Peyer's patch (tissue), 4 donors: ENCODE measurements around the gene LCN9. TPM values are rescaled to one million over a fixed set of nuclear protein-coding genes. Genes with fewer than 3 reads are reported as not detected.

Source experiments
- DNase-seq, 3 donors: peaks; one replicate each; pipeline ENCODE4 v3.0.0-alpha.2; 2017 to 2019
- H3K27ac ChIP-seq, 4 donors: fragments of 200-600 bp; sonication (generic); one replicate each; pipeline ENCODE4 v1.5.1; 2016 to 2019
- H3K27me3 ChIP-seq, 2 donors: fragments of 200-600 bp; sonication (generic); one replicate each; pipeline ENCODE4 v1.5.1; 2019
- H3K36me3 ChIP-seq, 3 donors: fragments of 200-600 bp; sonication (generic); one replicate each; pipeline ENCODE4 v1.5.1; 2016 to 2019
- H3K4me1 ChIP-seq, 4 donors: fragments of 200-600 bp; sonication (generic); one replicate each; pipeline ENCODE4 v1.5.1; 2016 to 2019
- H3K4me3 ChIP-seq, 4 donors: fragments of 200-600 bp; sonication (generic); 1 replicate in 3 of 4; 2 replicates in 1 of 4; pipeline ENCODE4 v1.5.1; 2016 to 2019; ENCODE audit warnings: mild to moderate bottlenecking in 1 of 4
- H3K9me3 ChIP-seq, 4 donors: fragments of 200-600 bp; sonication (generic); one replicate each; pipeline ENCODE4 v1.5.1; 2016 to 2019; ENCODE audit warnings: mild to moderate bottlenecking in 1 of 4
- POLR2A ChIP-seq, 2 donors: fragments of 450-650 bp; IDR thresholded peaks; one replicate each; pipeline ENCODE4 v1.5.1; 2017; ENCODE audit warnings: antibody characterized with exemption in 2 of 2, mild to moderate bottlenecking in 2 of 2, moderate library complexity in 2 of 2
- total RNA-seq, 4 donors: library from RNA; depleted of rRNA; stranded (reverse); fragments of >200 nt; gene quantifications; one replicate each; pipeline ENCODE4 v1.1.0, GENCODE V29; 2016
- TF ChIP-seq, protein P1 (sequence below), 6 experiments: fragments of 450-650 bp in 4 of 6; fragments of 200-600 bp in 2 of 6; sonication (generic) in 1 of 6; IDR thresholded peaks; one replicate each; pipeline ENCODE4 v1.5.1; 2017 to 2019; ENCODE audit warnings: antibody characterized with exemption in 6 of 6, mild to moderate bottlenecking in 3 of 6, moderate library complexity in 1 of 6

Gene LCN9
- total RNA-seq, 4 donors from 2014 or later = not detected

DNA sequence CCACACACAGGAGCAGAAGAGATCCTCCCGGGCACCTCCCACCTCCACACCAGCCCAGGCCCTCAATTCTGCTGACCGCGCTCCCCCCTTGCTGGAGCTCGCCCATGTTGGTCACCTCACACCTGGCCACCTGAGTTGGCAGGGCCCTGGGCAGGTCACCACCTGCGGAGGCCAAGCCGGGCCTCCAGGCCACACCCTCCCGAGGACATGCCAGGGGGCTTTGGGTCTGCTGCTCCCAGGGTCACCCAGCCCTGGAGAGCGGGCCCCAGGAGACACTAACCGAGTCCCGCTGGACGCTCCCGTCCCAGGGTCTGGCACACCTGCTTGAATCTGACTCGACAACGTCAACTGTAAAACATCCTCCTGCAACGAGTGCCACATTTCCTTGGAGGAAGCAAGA, 34.1 kb downstream of the LCN9 start:
- no peaks in the 10 kb centered on the region for H3K9me3 ChIP-seq
- no peaks in the 10 kb centered on the region for H3K27me3 ChIP-seq
- DNase-seq = no peak
- no peak for TF ChIP-seq POLR2A (IDR thresholded peaks at IDR 0.05)
- TF ChIP-seq, protein P1, sequence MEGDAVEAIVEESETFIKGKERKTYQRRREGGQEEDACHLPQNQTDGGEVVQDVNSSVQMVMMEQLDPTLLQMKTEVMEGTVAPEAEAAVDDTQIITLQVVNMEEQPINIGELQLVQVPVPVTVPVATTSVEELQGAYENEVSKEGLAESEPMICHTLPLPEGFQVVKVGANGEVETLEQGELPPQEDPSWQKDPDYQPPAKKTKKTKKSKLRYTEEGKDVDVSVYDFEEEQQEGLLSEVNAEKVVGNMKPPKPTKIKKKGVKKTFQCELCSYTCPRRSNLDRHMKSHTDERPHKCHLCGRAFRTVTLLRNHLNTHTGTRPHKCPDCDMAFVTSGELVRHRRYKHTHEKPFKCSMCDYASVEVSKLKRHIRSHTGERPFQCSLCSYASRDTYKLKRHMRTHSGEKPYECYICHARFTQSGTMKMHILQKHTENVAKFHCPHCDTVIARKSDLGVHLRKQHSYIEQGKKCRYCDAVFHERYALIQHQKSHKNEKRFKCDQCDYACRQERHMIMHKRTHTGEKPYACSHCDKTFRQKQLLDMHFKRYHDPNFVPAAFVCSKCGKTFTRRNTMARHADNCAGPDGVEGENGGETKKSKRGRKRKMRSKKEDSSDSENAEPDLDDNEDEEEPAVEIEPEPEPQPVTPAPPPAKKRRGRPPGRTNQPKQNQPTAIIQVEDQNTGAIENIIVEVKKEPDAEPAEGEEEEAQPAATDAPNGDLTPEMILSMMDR (IDR thresholded peaks at IDR 0.05) = no peak
- H3K27ac ChIP-seq = no peak overlapping the region
- H3K4me3 ChIP-seq = no peak overlapping the region
- no peaks in the 10 kb centered on the region for H3K36me3 ChIP-seq
- peaks cover 0 to 9% (median 4%) of the 10 kb centered on the region in 4 donors for H3K4me1 ChIP-seq

DNA sequence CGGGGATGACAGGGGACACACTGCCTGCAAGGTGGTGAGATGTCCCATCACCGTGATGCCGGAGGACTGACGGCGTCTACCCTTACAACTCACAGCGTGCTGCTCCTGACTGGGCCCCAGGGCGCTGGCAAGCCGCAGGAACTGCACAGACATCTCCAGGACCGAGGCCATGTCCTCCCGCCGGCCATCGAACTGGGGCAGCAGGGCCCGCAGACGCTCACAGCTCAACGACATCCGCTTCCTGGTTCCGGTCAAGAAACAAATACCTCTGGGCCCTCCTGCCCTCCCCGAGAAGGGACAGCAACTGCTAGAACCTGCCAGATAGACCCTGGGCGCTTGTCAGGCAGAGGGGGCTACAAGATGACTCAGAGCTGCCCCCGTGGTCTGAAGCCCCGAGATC, 35.1 kb downstream of the LCN9 start:
- H3K36me3 ChIP-seq = no peaks in the 10 kb centered on the region
- no peak for TF ChIP-seq POLR2A (IDR thresholded peaks at IDR 0.05)
- TF ChIP-seq, protein P1 (IDR thresholded peaks at IDR 0.05) = no peak
- H3K9me3 ChIP-seq = no peaks in the 10 kb centered on the region
- H3K27me3 ChIP-seq = peaks cover 0 to 7% of the 10 kb centered on the region in 2 donors
- H3K4me1 ChIP-seq = peaks cover 0 to 13% (median 5%) of the 10 kb centered on the region in 4 donors
- DNase-seq = no peak
- H3K27ac ChIP-seq = no peak overlapping the region
- H3K4me3 ChIP-seq = no peak overlapping the region

DNA sequence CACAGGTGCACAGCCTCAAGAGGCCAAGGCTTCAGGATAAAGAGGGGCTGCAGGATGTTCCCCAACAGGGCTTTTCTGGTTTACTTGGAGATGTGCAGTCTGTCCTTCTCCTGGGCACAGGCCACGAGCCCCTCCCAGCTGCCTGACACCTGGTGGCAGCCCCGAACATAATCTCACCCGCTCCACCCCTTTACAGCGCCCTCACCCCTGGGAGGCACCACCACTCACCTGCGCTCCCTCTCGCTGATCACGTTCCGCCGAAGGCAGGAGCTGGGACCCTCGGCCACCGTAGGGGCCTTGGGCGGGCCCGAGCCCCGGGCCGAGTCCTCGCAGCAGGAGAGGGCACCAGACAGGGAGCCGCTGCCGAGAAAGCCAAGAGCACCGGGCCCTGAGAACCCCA, 35.7 kb downstream of the LCN9 start:
- peaks cover 0 to 13% (median 5%) of the 10 kb centered on the region in 4 donors for H3K4me1 ChIP-seq
- H3K9me3 ChIP-seq = no peaks in the 10 kb centered on the region
- no peak overlapping the region for H3K27ac ChIP-seq
- TF ChIP-seq, protein P1 (IDR thresholded peaks at IDR 0.05) = no peak
- TF ChIP-seq POLR2A (IDR thresholded peaks at IDR 0.05) = no peak
- peaks cover 0 to 7% of the 10 kb centered on the region in 2 donors for H3K27me3 ChIP-seq
- no peaks in the 10 kb centered on the region for H3K36me3 ChIP-seq
- H3K4me3 ChIP-seq = no peak overlapping the region
- DNase-seq = no peak

DNA sequence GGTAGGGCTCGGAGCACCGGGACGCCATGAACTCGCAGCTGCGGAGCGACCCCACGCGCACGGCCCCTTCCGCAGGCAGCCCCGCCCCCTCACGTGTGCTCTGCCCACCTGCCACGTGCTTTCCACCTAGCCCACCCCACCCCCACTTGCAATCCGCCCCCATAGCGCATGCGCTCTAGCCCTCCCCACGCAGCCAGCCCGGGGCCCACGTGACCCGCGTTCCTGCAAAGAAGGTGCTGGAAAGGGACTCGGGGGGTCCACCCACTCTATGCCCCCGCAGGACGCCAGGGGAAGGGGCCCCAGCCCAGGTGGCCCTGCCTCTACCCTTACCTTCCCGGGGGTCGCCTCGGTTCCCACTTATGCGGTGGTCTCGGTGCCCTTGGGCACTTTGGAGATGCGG, 36.3 kb downstream of the LCN9 start, which contains the start of gene SOHLH1:
TSS of gene SOHLH1 (minus strand) at position 42 of the 400 bp plus-strand sequence. CDS start at position 28, 14 bp downstream.
- no peak for DNase-seq
- H3K4me3 ChIP-seq = no peak within 1 kb of the TSS
- no peaks in the 10 kb centered on the region for H3K9me3 ChIP-seq
- H3K27me3 ChIP-seq = peaks cover 0 to 7% of the 10 kb centered on the region in 2 donors
- H3K27ac ChIP-seq = no peak within 1 kb of the TSS
- H3K4me1 ChIP-seq = peaks cover 0 to 13% (median 5%) of the 10 kb centered on the region in 4 donors
- TF ChIP-seq, protein P1 (IDR thresholded peaks at IDR 0.05) = no peak
- TF ChIP-seq POLR2A (IDR thresholded peaks at IDR 0.05) = no peak
- no peaks in the 10 kb centered on the region for H3K36me3 ChIP-seq

DNA sequence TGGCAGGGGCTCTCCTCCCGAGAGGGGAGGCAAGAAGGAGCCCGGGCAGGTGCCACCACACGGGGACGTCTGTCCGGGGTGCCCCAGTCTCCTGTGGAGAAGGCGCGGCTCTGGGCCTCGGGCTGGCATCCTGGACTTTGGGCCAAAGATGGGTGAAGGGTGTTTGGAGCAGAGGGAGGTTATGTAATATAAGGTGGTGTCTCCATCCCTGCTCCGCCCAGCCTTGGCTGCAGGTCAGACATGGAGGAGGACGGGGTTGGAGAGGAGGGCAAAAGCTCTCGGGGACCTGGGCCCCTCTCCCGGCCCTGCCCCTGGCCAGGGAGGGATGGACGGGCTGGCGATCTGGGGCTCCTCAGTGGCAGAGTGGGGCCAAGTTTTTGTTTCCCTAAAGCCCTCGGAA, 37.4 kb downstream of the LCN9 start:
- no peaks in the 10 kb centered on the region for H3K36me3 ChIP-seq
- TF ChIP-seq, protein P1 (IDR thresholded peaks at IDR 0.05) = no peak
- TF ChIP-seq POLR2A (IDR thresholded peaks at IDR 0.05) = no peak
- H3K4me1 ChIP-seq = peaks cover 0 to 13% (median 5%) of the 10 kb centered on the region in 4 donors
- H3K4me3 ChIP-seq = no peak overlapping the region
- no peaks in the 10 kb centered on the region for H3K9me3 ChIP-seq
- peaks cover 0 to 7% of the 10 kb centered on the region in 2 donors for H3K27me3 ChIP-seq
- no peak overlapping the region for H3K27ac ChIP-seq
- DNase-seq = no peak
